Activated CD4-positive, alpha-beta T cell treated with anti-CD3 and anti-CD28 coated beads, Interleukin-2, Interleukin-4, amounts not matched to agents 100 ng/mL and 50 ng/mL, durations not matched to agents 16 hours and 8 hours (primary cell): ENCODE results near the gene MAPK14.
"Not testable (repeated sequence)": the region's sequence is repeated elsewhere in the genome, so short reads cannot be mapped to it uniquely, and the experiment has no call there.

Experiments used
- DNase-seq: peaks from one replicate; pipeline ENCODE4 v3.0.0-alpha.2; 2020; ENCODE audit warnings: low spot score

Gene MAPK14

GRCh38 chr6:36123270-36124139 is 95.9 kb downstream of the MAPK14 start:
- peak; percentile 95 for DNase-seq

- not testable (repeated sequence) for DNase-seq
Measured at GRCh38 chr6:36124346-36124745, 96.7 kb downstream of the MAPK14 start.

GRCh38 chr6:36124881-36125280 is 97.3 kb downstream of the MAPK14 start:
- DNase-seq, result no peak

- DNase-seq, result no peak
Measured at GRCh38 chr6:36125575-36125974, 98.0 kb downstream of the MAPK14 start.

GRCh38 chr6:36126121-36126520 is 98.5 kb downstream of the MAPK14 start:
- no peak for DNase-seq

- DNase-seq, result no peak
Measured at GRCh38 chr6:36126553-36127458, 99.2 kb downstream of the MAPK14 start.

- no peak for DNase-seq
Measured at GRCh38 chr6:36127462-36128016, 99.9 kb downstream of the MAPK14 start.

- DNase-seq, result no peak
Measured at GRCh38 chr6:36128073-36128472, 100.5 kb downstream of the MAPK14 start.

- no peak for DNase-seq
Measured at GRCh38 chr6:36128793-36129192, 101.2 kb downstream of the MAPK14 start.

GRCh38 chr6:36129334-36129733 is 101.7 kb downstream of the MAPK14 start:
- DNase-seq, result not testable (repeated sequence)

- no peak for DNase-seq
Measured at GRCh38 chr6:36129941-36130666, 102.5 kb downstream of the MAPK14 start, which contains the start of gene MAPK13. Gene MAPK13, plus strand, starts transcription at chr6:36130513. Its CDS starts 70 bp downstream, at chr6:36130583.

- DNase-seq, result no peak
Measured at GRCh38 chr6:36130667-36131510, 103.3 kb downstream of the MAPK14 start.

GRCh38 chr6:36131511-36132245 is 104.1 kb downstream of the MAPK14 start:
- peak; percentile 82 for DNase-seq

- DNase-seq, result no peak
Measured at GRCh38 chr6:36132246-36132895, 104.8 kb downstream of the MAPK14 start.

- DNase-seq, result no peak
Measured at GRCh38 chr6:36133148-36133547, 105.5 kb downstream of the MAPK14 start.

- DNase-seq, result no peak
Measured at GRCh38 chr6:36133912-36134311, 106.3 kb downstream of the MAPK14 start.

- DNase-seq, result no peak
Measured at GRCh38 chr6:36135053-36135731, 107.6 kb downstream of the MAPK14 start.

GRCh38 chr6:36136034-36136433 is 108.4 kb downstream of the MAPK14 start:
- DNase-seq, result no peak

GRCh38 chr6:36136551-36136950 is 108.9 kb downstream of the MAPK14 start:
- no peak for DNase-seq
